Superior temporal gyrus (tissue), 1 donor: ENCODE measurements around the gene VAV3.

Experiments used
- DNase-seq: peaks from one replicate; pipeline ENCODE4 v3.0.0-alpha.2; 2016; ENCODE audit errors: extremely low spot score

VAV3 gene

DNA sequence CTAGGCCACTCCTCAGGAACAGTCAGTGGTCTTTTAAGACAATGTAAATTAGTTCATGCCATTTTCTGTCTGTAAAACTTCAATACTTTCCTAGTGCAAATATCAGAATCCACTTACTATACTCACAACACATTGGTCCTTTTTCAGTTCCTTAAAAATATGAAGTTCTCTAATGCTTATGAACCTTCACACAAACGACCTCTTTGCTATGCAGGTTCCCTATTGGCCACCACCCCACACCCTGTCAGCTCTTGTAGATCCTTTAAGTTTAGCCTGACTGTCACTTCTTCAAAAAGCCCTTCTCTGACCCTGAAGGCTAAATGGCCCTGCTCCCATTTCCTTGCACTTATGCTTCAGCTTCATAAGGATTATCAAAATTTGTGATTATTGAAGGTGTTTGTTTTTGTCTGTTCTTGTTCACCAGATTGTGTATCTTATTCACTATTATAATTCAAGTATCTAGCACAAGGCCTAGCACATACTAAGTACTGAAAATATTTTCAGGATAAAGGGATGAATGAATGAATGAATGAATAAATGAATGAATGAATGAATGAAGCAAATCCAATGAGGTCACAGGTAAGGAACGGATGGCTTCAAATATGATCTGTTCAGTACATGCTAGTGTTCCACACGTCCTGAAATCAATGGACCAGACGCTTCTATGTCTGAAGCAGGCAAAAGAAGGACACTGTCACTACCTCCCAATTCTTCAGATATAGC is 373.9 kb downstream of the VAV3 start:
- no peak for DNase-seq

DNA sequence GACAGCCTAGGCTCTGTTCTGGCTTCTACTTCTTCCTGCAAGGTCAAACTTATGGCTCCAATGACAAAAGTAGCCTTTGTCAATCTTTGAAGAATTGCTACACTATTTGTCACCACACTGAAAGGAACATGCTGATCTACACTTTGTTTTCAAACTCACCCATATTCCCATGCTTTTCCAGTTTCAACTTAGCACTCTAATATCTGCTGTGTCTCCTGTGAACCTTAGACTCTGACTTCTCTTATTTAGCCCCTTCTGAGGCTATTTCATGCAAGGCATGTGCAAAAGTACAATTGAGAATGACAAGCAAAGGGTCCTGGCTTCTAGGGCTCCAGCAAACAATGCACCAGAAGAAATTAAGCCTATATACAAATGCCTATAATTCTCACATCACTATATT is 374.9 kb downstream of the VAV3 start:
- DNase-seq = no peak

DNA sequence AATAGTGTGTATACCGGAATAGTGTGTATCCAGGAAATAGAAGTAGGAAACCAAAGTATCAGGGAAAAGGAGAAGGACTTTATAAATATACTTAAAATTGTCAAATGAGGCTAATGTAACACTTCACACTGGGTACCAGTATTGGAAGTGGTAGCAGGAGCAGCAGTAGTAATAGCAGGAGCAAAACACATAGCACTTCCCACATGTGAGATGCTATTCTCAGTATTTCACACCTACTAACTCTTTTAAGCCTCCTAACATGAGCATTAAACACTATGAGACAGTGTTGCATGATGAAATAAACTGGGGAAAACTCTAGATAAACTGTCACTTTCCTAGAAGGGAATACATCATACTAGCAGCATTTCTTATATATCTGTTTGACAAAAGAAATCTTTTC is 376.7 kb downstream of the VAV3 start:
- DNase-seq = peak; percentile 47

DNA sequence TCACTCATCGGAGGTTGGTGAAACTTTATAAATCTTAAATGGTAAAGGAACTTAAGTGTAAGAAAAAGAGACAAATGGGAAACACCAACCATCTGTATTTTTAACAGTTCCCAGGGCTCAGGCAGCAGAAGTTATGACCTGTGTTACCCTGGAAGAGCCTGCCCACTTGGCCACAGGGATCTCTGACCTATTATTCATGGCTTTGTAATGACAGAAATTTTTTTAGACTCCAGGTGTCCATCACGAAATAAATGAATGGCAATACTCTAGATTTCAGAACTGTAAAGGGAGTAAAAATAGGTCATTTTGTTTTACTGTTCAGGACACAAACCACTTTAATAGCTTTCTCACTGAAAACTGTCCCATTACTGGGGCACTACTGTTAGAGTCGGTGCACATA is 389.8 kb downstream of the VAV3 start:
- no peak for DNase-seq

DNA sequence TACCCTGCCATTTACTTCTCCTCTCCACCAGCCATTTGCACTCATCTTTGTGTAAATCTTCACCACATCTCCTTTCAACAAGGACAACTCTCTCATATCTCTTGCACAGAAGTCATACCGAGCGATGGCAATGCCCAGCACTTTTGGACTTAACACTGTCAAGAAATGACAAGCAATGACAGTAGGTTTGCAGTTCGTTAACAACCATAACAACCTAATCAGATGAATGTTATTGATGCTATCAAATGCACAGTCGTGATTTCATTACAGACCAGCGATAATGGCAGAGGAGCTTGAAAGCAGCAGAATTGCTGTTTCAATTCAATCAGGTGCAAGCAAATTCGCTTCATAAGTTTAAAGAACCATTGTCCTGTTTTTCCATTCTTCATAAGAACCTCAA is 390.9 kb downstream of the VAV3 start:
- DNase-seq = no peak

DNA sequence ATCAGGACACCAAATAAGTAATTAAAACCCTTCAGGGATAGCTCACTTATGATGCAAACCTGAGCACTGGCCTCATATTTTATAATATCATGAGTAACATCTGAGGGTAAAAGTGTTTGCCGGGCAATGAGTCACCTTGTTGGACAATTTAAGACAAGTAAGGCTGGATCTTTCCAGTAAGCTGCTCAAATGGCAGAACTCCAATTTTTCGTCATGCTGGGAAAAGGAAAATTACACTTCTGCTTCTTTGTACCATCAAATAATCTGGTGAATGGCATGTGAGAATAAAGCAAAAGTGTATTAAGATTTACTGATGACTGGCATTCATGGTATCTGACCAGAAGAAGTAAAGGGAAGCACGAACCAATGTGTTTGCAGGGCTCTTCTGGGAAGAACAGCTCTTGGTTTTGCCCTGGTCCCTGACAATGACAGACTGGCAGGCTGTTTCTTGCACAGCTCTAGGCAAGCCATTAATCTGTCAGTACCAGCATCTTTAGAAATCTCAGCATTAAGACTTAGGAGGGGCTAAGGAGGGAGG is 392.2 kb downstream of the VAV3 start:
- DNase-seq = peak; percentile 52

DNA sequence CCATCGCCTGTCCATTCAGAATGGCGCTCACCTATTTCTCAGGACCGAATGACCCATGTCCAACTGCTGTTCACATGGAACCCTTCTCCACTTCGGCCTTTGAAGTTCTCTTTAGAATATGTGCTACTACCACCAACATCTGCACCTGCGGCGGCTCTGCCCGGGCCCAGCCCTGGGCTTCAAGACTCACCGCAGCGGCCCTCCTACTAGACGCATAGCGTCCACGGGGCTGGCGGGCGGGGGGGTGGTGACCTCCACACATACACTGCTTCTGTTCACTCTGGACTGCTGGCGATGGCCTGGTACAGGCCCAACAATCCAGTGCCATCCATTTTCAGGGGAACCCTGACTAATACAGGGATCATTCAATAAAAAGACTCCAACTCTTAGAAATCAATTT is 394.2 kb downstream of the VAV3 start:
- no peak for DNase-seq

DNA sequence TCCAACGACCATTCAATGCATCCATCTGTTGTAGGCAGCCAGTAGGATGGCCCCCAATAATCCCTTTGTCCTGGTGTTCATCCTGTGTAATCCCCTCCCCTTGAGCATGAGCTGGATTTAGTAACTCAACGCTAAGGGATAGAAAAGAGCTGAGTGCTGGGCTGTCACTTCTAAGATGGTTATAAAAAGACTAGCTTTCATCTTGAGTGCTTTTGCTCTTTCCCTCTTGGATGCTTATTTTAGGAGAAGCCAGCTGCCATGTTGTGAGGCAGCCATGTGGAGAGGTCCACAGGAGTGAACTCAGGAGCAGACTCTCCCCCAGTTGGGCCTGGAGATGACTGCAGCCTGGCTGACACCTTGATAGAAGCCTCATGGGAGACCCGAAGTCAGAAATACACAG is 401.5 kb downstream of the VAV3 start:
- DNase-seq = no peak

DNA sequence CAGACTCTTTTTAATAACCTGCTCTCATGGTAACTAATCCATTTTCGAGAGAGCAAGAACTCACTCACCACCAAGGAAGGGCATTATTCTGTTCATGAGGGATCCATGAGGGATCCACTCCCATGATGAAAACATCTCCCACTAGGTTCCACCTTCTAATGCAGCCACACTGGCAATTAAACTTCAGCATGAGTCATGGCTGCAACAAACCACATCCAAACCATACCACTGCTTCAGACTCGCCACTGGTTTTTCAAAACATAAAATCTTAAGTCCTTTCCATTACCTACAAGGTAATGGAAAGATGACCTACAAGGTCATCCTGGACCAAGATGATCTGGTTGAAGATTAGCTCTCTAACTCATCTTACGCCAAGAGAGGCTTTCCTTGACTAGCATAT is 405.1 kb downstream of the VAV3 start:
- DNase-seq = no peak

DNA sequence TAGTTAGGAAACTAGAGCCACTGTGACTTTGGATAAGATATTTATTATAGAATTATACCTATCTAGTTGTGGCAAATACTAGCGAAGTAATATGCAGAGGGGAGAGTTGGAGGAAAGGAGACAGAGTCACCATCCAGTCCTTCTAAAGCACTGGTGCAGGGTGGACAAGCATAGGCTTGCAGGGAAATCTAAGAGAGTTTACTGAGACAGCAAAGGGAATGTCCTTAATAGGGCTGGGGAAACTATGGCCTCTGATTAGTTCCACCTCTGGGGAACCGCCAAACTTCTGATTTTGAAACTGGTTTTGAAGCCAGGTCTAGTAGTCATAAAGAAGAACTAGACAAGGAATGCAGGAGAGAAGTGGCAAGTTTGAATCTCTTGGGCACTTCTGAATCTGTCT is 407.9 kb downstream of the VAV3 start:
- DNase-seq = no peak

DNA sequence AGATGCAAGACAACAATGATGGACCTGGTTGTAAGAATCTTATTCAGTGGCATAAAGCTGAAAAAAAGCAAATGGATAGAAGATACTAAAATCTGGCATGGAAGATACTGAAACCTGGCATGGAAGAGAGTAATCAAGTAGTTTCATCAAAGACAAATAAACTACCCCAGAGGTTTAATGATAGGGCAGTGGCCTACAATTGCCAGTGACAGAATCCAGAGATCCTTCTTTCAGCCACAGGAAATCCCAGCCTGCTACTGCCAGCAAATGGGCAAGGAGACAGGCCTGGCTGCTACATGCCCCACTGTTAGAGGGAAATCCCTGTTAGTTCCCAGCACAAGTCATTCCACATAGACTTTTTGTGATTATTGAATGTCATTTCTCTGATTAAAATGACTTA is 409.4 kb downstream of the VAV3 start:
- no peak for DNase-seq

DNA sequence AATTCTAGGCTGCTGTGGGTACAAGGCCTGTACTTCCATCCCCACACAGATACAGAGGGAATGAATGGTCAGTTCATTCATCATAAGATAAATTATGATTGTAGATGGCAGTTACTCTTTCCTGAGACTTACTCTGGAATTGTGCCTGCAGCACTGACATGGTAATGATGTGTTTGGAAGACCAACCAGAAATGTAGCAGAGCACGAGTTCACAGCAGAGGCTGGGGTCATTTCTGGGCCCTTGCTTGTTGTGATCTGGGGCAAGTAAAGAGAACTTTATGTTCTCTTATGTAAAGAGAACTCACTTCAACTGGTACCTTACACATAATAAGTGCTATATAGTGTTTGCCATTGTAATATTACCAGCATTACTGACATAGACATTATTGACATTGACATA is 412.2 kb downstream of the VAV3 start:
- DNase-seq = no peak

DNA sequence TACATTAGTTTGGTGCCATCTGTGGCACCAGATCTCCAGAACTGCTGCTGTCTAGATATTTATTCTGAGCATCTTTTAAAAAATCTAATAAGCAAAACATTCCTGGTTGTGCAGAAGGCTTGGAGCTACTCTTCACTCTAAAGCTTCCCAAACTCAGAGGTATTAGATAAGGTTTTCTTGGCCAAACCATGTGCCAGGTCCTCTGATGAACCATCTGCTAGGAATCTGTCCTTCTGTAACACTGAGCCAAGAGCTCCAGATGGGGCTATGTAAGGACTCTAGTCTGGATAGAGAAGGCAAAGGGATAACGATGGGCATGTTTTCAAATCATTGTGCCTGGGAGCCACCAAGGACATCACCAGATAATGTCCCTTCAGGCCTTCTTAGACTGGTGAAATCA is 413.5 kb downstream of the VAV3 start:
- DNase-seq = peak; percentile 23

DNA sequence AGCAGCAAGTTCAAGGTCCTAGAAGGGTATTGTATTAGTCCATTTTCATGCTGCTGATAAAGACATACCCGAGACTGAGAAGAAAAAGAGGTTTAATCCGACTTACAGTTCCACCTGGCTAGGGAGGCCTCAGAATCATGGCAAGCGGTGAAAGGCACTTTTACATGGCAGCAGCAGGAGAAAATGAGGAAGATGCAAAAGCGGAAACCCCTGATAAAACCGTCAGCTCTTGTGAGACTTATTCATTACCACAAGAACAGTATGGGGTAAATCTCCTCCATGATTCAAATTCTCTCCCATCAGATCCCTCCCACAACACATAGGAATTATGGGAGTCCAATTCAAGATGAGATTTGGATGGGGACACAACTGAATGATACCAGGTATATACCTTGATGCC is 414.6 kb downstream of the VAV3 start:
- DNase-seq = no peak

DNA sequence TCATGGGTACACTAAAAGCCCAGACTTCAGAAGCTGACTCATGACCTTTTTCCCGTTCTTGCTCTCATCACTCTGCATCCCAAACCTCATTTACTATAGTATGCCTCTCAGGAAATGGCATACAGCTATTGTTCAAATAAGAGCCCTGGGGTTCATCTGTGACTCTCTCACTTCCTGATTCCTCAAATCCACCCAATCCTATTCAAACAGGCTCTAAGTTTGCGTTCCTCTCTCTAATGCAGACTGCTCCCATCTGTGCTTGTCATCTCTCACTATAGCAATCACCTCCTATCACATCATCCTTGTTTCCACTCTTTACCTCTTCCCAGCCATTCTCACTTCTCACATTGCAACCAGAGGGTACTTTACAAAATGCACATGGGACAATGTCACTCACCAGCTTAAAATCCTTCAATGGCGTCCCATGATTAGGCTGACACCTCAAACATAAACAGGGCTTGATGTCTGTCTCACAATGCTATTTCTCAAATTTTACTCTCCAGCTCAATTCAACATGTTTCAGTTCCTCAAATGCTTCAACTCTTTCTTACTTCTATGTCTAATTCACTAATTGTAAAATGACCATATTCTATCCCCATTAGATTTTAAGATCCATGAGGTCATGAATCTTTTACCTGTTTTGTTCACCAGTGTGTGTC is 415.7 kb downstream of the VAV3 start:
- DNase-seq = no peak

DNA sequence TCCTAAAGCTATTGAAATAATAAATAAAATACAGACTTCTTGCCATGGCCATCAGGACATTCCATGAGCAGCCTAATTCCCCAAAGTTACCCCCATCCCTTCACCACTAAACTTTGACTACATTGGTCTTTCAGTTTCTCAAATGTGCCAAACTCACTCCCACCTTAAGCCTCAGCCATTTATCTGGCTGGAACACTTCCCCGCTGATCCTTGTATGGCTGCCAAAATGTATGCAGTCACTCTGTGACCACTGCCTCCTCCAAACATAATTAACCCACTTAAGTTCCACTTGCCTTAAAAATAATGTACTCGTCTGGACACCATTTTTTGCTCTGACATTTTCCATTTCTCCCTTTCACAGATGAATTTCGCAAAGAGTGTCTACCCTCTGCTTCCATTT is 416.7 kb downstream of the VAV3 start:
- no peak for DNase-seq

DNA sequence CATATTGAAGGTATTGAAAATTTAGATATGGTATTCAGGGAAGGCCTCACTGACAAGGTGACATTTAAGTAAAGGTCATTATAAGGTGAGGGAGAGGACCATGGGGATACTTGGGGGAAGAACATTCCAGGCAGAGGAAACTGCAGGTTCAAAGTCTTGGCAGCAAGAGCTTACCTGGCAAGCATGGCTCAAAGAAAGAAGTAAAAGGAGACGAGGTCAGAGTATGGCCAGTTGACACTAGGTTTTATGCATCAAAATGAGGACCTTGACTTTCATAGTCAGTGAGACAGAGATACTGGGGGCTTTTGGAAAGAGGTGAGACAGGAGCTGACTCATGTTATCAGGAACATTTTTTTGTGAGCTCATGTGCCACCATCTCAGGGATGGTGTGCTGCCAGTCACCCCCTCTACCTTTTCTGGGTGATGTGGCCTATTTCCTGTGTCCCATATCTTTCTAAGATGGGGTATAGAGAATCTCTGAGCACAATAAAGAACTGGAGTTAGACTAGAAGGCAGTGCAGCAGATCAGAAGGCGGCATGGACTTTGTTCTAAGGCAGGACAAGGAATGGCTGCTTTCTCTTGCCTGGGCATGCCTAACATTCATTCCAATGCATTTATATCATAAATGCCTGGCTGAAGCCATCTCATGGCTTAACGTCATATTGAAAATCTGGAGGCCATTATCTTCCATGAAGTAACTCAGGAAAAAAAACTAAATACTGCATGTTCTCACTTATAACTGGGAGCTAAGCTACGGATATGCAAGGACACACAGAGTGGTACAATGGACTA is 417.4 kb downstream of the VAV3 start:
- DNase-seq = no peak

DNA sequence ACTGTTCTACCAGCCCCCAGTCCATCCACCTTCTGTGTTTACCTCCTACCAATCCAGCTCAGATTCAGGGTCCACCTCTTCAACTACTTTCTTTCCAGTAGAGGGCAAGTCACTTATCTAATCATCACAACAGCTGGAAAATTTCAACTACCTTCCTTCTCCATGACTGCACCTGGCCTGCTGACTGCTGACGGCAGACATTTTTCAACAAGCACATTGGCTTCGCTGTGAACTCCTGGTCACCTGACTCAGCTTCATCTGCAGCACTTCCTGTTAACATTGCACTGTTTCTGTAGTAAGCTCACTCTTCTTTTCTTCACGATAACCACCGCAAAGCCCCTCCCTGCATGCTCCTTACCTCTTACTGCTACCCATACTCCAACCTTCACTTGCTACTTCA is 418.4 kb downstream of the VAV3 start:
- DNase-seq = no peak

DNA sequence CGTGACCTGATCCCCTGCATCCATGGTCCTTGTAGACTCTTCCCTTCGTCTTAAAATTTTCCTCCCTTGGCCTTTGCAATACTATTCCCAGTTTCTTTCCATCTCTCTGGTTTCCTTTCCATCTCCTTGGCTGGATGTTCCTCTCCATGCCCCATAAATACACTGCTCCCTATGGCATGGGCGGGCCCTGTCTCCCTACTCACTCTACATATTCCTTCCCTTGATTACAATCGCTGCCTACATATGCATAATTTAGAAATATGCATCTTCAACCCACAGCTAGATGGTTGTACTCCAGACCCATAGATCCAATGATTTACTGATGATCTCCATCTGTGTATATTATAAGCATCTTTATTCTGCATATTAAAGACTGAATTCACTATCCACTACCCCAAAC is 419.1 kb downstream of the VAV3 start:
- DNase-seq = no peak

DNA sequence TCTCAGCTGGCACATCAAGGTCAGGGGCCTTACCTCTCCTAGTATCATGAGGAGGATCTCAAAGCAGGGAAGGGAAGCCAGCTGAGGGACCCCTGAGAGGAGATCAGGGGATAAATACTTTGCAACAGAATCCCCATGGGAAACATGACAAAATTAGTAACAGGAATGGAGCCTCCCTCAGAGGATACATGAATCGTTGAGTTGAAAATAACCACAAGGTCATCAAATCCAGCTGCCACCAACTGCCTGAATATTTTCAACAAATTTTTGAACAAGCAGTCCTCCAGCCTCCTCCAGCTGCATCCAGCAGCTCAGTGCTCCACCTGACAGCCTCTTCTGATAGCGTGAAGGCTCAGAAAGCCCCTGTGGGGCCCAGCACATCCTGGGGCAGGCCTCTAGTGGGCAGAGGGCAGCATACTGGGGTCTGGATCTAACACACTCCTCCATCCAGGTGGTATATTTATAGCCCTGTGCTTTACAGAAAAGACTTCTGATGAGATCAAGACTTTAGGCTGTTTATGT is 419.9 kb downstream of the VAV3 start:
- DNase-seq = no peak

DNA sequence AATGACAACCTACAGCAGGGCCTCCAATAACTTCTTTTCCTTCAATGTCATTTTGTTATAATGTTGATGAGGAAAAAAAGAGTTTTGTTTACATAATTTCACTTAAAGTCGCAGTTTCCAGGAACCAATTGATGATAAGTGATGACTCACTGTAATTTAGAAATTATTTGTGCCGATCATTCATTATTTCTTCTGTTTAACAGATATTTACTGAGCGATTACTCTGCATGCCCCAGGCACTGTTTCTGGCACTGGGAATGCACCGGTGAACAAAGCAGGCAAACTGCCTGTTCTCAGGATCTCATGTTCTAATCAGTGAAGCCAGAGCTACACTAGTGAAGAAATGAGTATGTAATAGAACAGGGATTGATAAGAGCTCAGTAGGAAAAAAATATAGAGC is 420.7 kb downstream of the VAV3 start:
- DNase-seq = no peak

DNA sequence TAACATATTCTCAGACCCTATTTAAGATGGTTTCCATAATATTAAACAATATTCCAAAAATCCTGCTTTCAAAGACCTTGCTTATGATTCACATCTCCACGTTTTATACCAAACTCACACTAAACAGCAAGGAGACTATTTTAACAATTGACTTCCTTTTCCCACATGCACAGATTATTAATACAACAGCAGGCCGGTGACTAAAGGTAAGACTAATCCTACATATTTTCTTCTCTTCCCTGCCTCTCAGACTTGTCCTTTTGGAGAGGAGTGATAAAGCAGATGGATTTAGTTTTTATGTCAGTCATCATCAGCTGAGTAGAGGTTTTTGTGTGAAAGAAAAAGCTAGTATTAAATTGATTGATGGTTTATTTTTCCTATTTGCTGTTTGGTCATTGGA is 423.6 kb downstream of the VAV3 start:
- no peak for DNase-seq

DNA sequence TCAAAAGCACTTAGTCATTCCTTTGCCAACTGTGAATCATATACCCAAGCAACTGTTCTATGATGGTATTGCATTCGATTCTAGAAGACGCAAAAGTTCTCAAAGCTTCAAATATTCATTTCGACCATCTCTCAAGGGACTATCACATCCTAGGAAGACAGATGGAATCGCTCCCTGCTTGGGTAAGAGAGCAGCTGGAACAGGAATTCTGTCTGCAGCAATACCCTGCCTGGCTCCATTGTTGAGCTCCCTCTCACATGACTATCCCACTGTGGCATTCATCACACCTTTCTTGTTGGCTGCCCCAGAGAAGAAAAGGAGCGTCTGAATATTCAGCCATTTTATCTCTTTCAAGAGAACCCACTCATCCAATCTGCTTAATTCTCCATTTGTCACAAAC is 426.5 kb downstream of the VAV3 start:
- DNase-seq = no peak
